Heart left ventricle (tissue), 13 donors: ENCODE measurements around the gene ARMC8.

Experiments
- CTCF ChIP-seq, 12 donors: fragments of 200-600 bp; sonication (generic) in 4 of 12; IDR thresholded peaks; one replicate each; pipeline versions ENCODE4 v1.5.0 to v1.8.0; 2018 to 2022; ENCODE audit warnings: antibody characterized with exemption in 12 of 12, mild to moderate bottlenecking in 5 of 12
- POLR2A ChIP-seq, 2 donors: fragments of 450-650 bp; IDR thresholded peaks; one replicate each; pipeline ENCODE4 v1.6.1; 2017; ENCODE audit warnings: antibody characterized with exemption in 2 of 2, mild to moderate bottlenecking in 2 of 2, moderate library complexity in 2 of 2
- donor health status: ischemic (EF 13 %, LVEDD 7.1; RV severe dilation, severe dysfunction).
- donor health status: DM: no; HTN: yes; CAD: no.
- donor health status: DM: no; HTN: no; CAD: no.
- donor health status: ischemic (EF 25% LVEDD 6.9; RV normal size, moderate dysfunction).
- donor health status: ischemic (EF 25% LVEDD 5.7; RV mildly dilated, moderate dysfunction).
- donor health status: ischemic (EF 35%, LVEDD 5.7; RV mildly dilated, moderate dysfunction).
- donor health status: nonischemic (EF 11% LVEDD 7.7; RV severe dilation, severe dysfunction).
- donor health status: DM: yes; HTN: yes; CAD: no.
- donor health status: PGD.
- donor health status: ischemic (EF 29% LVEDD 5.4; RV normal size, mild dysfunction).
- donor health status: nonischemic (EF 23%, LVEDD 6.1; RV moderate dilation, normal function).

GRCh38 chr3:138260611-138261010, 73.5 kb downstream of the ARMC8 start:
- TF ChIP-seq CTCF (IDR thresholded peaks at IDR 0.05) (no peak), POLR2A (IDR thresholded peaks at IDR 0.05) (no peak)
